Keratinocyte (primary cell): ENCODE results near the gene GGA2. TPM values are rescaled to one million over a fixed set of nuclear protein-coding genes. Genes with fewer than 3 reads are reported as not detected.
"Not testable (repeated sequence)": the region's sequence is repeated elsewhere in the genome, so short reads cannot be mapped to it uniquely, and the experiment has no call there.

Source experiments
- DNase-seq: peaks from one replicate; pipeline ENCODE4 v3.0.0-alpha.2; 2011; ENCODE audit warnings: low read depth, missing footprints, low spot score
- FAIRE-seq: peaks from 2 replicates; lab custom pipeline; 2011; peaks lifted over from hg19 to GRCh38; lab: Jason Lieb, UNC
- H2AFZ ChIP-seq: 2 replicates; pipeline ENCODE4 v1.6.0; 2012; ENCODE audit warnings: low read length, control low read depth, inconsistent platforms; ENCODE audit not compliant: control insufficient read depth
- H3K27ac ChIP-seq: 2 replicates; pipeline ENCODE4 v1.5.1; 2011; ENCODE audit warnings: low read length; ENCODE audit not compliant: control insufficient read depth, insufficient read depth
- H3K27me3 ChIP-seq: 3 replicates; pipeline ENCODE4 v1.6.0; 2011; ENCODE audit warnings: low read length; ENCODE audit not compliant: control insufficient read depth, insufficient read depth; ENCODE audit errors: extremely low read depth
- H3K36me3 ChIP-seq, 2 experiments: 2 replicates in 1 of 2; 3 replicates in 1 of 2; pipeline ENCODE4 v1.5.1; 2011; ENCODE audit warnings: low read length in 2 of 2, mild to moderate bottlenecking in 1 of 2; ENCODE audit not compliant: control insufficient read depth in 2 of 2, insufficient read depth in 2 of 2; ENCODE audit errors: extremely low read depth in 1 of 2
- H3K4me1 ChIP-seq: 3 replicates; pipeline ENCODE4 v1.5.1; 2011; ENCODE audit warnings: low read length; ENCODE audit not compliant: control insufficient read depth, insufficient read depth; ENCODE audit errors: extremely low read depth
- H3K4me2 ChIP-seq: 3 replicates; pipeline ENCODE4 v1.6.0; 2011; ENCODE audit warnings: low read depth, low read length; ENCODE audit not compliant: control insufficient read depth, insufficient read depth; ENCODE audit errors: extremely low read depth
- H3K4me3 ChIP-seq, 3 experiments: fragments of 200-600 bp in 1 of 3; sonication (generic) in 1 of 3; 2 replicates in 2 of 3; 3 replicates in 1 of 3; pipeline ENCODE4 v1.5.1; 2011 to 2016; ENCODE audit warnings: low read length in 3 of 3, mild to moderate bottlenecking in 3 of 3, control low read depth in 2 of 3, inconsistent platforms in 1 of 3, low read depth in 1 of 3, mixed read lengths in 1 of 3, mixed run types in 1 of 3, moderate library complexity in 1 of 3; ENCODE audit not compliant: control insufficient read depth in 2 of 3, insufficient read depth in 2 of 3; ENCODE audit errors: extremely low read depth in 1 of 3
- H3K79me2 ChIP-seq: 2 replicates; pipeline ENCODE4 v1.6.0; 2012; ENCODE audit warnings: low read length; ENCODE audit not compliant: control insufficient read depth, insufficient read depth
- H3K9ac ChIP-seq: 3 replicates; pipeline ENCODE4 v1.6.0; 2011; ENCODE audit warnings: low read length; ENCODE audit not compliant: control insufficient read depth, insufficient read depth; ENCODE audit errors: extremely low read depth
- H3K9me1 ChIP-seq: 3 replicates; pipeline ENCODE4 v1.6.0; 2011; ENCODE audit warnings: low read length; ENCODE audit not compliant: control insufficient read depth, insufficient read depth; ENCODE audit errors: extremely low read depth
- H3K9me3 ChIP-seq: 2 replicates; pipeline ENCODE4 v1.5.1; 2012; ENCODE audit warnings: low read depth, low read length; ENCODE audit not compliant: control insufficient read depth
- H4K20me1 ChIP-seq: 3 replicates; pipeline ENCODE4 v1.6.0; 2011; ENCODE audit warnings: low read length; ENCODE audit not compliant: control insufficient read depth, insufficient read depth; ENCODE audit errors: extremely low read depth
- CTCF ChIP-seq, 3 experiments: IDR thresholded peaks in 1 of 3; conservative IDR thresholded peaks in 1 of 3; optimal IDR thresholded peaks in 1 of 3; 2 replicates in 2 of 3; 3 replicates in 1 of 3; pipeline versions ENCODE3 to v1.5.1; 2011; ENCODE audit warnings: low read length in 3 of 3, mild to moderate bottlenecking in 3 of 3, moderate library complexity in 2 of 3, control low read depth in 1 of 3, inconsistent platforms in 1 of 3; ENCODE audit not compliant: insufficient read depth in 2 of 3; ENCODE audit errors: extremely low read depth in 1 of 3
- EZH2 ChIP-seq: IDR thresholded peaks from one replicate; pipeline ENCODE4 v1.6.1; 2012; ENCODE audit warnings: inconsistent platforms, mild to moderate bottlenecking, low read length, moderate library complexity
- dilution Hi-C: fragments of 300-500 bp; cut with MboI; formaldehyde crosslinking; loops from one replicate; pipeline ENCODE4 v1.7.0; 2020; ENCODE audit warnings: low sequenced_read_pairs; ENCODE audit not compliant: extremely low pct_ligation_motif_present
- polyA plus RNA-seq, 5 experiments: library from polyadenylated mRNA; depleted of rRNA in 3 of 5; stranded (reverse) in 3 of 5; stranded (forward) in 1 of 5; unstranded in 1 of 5; fragments of >200 nt; gene quantifications; 1 replicate in 1 of 5; 2 replicates in 3 of 5; 3 replicates in 1 of 5; pipeline versions ENCODE4 v1.2.1 to v1.2.3, GENCODE V29; 2011 to 2012; ENCODE audit warnings: missing spikeins in 2 of 5, low read depth in 1 of 5, low replicate concordance in 1 of 5

GGA2 gene
- polyA plus RNA-seq, 1 donor (not counting 4 experiments of a cell fraction or from before 2014, with no cell fraction given): 54.1 TPM

GRCh38 chr16:23464196-23464595, 46.1 kb downstream of the GGA2 start:
- Histone ChIP-seq H4K20me1 (no peaks in the 10 kb centered on the region), H2AFZ (no peak overlapping the region), H3K27ac (no peak overlapping the region), H3K9me1 (peaks cover 2% of the 10 kb centered on the region), H3K9me3 (no peaks in the 10 kb centered on the region), H3K79me2 (no peaks in the 10 kb centered on the region), H3K9ac (no peak overlapping the region), H3K36me3 (peaks cover 14 to 23% of the 10 kb centered on the region in 2 experiments), H3K27me3 (no peaks in the 10 kb centered on the region), H3K4me1 (peaks cover 9% of the 10 kb centered on the region), H3K4me2 (no peak overlapping the region), H3K4me3 (no peak overlapping the region)
- TF ChIP-seq EZH2 (no peak), CTCF (optimal IDR thresholded peaks at IDR 0.05 in 1 of 3, IDR thresholded peaks at IDR 0.05 in 1 of 3, conservative IDR thresholded peaks at IDR 0.05 in 1 of 3; ENCODE audit: extremely low read depth in 1 of 3, insufficient read depth in 2 of 3, low read length in 3 of 3) (no peak)
- DNase-seq (no peak), FAIRE-seq (no peak)
- dilution Hi-C loops: no loop called here

- not testable (repeated sequence) for FAIRE-seq
These were observed 47.3 kb downstream of the GGA2 start for GRCh38 chr16:23462994-23463393.

More at GRCh38 chr16:23462994-23463393, 47.3 kb downstream of the GGA2 start:
- H3K4me3 ChIP-seq, H3K79me2 ChIP-seq, H3K4me2 ChIP-seq, H3K9me3 ChIP-seq, DNase-seq, H3K4me1 ChIP-seq, H3K9ac ChIP-seq, H2AFZ ChIP-seq, H3K27ac ChIP-seq, H4K20me1 ChIP-seq, H3K9me1 ChIP-seq, H3K27me3 ChIP-seq, dilution Hi-C loops: not testable (repeated sequence)
- H3K36me3 ChIP-seq: peaks cover 14 to 17% of the 10 kb centered on the region in 2 experiments
